ENCODE results near the gene GATD1. TPM values are rescaled to one million over a fixed set of nuclear protein-coding genes. Genes with fewer than 3 reads are reported as not detected.

Gene GATD1
- total and polyA plus RNA-seq, 9 of the 15 experiments (the other 6 are each of a cell fraction or from before 2014, with no cell fraction given) = 2.8 to 144 (median 36.9) TPM

DNA sequence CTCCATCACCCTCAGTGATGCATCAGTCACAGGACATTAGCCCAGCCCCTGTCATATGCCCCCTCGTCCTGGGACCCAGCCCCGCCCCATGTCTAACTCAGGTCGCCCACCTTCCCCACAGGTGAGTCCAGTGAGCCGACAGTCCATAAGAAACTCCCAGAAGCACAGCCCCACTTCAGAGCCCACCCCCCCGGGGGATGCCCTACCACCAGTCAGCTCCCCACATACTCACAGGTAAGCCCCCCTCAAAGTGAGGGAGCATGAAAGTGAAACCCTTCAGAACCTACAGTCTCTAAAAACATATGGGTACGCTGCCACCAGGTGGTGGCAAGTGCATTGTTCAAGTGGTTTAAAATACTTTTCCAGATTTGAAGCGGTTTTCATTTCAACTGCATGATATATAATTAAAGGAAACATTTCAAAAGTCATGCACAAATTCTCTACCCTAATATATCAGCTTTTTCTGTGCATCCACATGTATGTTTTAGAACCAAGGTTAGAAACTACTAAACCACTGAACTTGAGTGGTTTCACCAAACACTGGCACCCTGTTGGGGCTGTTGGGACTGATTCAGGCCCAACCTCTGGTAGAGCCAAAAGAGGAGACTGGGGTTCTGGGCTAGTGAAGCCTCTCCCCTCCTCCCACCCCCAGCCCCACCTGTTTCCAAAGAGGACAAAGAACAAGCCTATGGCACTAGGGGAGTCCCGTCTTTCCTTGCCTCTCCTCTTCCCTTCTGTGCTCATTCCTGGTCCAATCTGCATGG is 54.0 kb downstream of the GATD1 start (continued):
- TF ChIP-seq, protein P1, sequence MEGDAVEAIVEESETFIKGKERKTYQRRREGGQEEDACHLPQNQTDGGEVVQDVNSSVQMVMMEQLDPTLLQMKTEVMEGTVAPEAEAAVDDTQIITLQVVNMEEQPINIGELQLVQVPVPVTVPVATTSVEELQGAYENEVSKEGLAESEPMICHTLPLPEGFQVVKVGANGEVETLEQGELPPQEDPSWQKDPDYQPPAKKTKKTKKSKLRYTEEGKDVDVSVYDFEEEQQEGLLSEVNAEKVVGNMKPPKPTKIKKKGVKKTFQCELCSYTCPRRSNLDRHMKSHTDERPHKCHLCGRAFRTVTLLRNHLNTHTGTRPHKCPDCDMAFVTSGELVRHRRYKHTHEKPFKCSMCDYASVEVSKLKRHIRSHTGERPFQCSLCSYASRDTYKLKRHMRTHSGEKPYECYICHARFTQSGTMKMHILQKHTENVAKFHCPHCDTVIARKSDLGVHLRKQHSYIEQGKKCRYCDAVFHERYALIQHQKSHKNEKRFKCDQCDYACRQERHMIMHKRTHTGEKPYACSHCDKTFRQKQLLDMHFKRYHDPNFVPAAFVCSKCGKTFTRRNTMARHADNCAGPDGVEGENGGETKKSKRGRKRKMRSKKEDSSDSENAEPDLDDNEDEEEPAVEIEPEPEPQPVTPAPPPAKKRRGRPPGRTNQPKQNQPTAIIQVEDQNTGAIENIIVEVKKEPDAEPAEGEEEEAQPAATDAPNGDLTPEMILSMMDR (IDR thresholded peaks at IDR 0.05 in 2 of 3, conservative IDR thresholded peaks at IDR 0.05 in 1 of 3; ENCODE audit: insufficient read depth in 2 of 3, low read depth in 1 of 3, low read length in 3 of 3) = peak; percentile 55 to 73 (median 59)
- TF ChIP-seq ZNF766 (CRISPR knock-in tag; conservative IDR thresholded peaks at IDR 0.05) = no peak
- TF ChIP-seq ZFP36 (IDR thresholded peaks at IDR 0.05; ENCODE audit: low read depth, low read length, partially characterized antibody) = peak; percentile 46
- TF ChIP-seq ZNF584 (CRISPR knock-in tag; IDR thresholded peaks at IDR 0.05; ENCODE audit: low read depth) = no peak

DNA sequence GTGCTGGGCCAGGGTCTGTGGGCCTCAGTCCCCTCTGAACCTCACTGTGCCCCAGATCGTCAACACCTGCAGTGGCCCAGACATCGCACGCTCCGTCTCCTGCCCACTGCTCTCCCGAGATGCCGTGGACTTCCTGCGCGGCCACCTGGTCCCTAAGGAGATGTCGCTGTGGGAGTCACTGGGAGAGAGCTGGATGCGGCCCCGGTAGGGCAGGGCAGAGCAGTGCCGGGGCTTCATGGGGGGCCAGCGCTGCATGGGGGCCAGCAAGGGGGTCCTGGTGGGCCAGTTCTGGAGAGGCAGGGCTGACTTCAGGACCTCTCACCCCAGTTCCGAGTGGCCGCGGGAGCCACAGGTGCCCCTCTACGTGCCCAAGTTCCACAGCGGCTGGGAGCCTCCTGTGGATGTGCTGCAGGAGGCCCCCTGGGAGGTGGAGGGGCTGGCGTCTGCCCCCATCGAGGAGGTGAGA is 54.9 kb downstream of the GATD1 start:
- no peak overlapping the region for H3K4me2 ChIP-seq (ENCODE audit: insufficient read depth, low read length)
- in situ Hi-C loops (cut with MboI) (no loop called here), intact Hi-C loops (cut with micrococcal nuclease) (loop anchor here (2.0 kb wide), 2 partner anchors 26 to 60 kb away; no protein-coding TSS in a partner anchor)
- H3K79me2 ChIP-seq (ENCODE audit: control insufficient read depth, insufficient read depth, low read length) = no peaks in the 10 kb centered on the region; the same call in 1 of the 3 replicates
- H3K9me1 ChIP-seq (ENCODE audit: control insufficient read depth, insufficient read depth, low read length) = no peaks in the 10 kb centered on the region
- ChIA-PET CTCF (ENCODE audit: low intra/inter-chr PET ratio) (interaction anchor here (0.6 to 2.9 kb wide), 4 partner anchors 26 to 204 kb away, joined by 3 to 16 read pairs (median 7); partner anchors contain the start of gene TMEM80), POLR2A (interaction anchor here (0.5 to 1.4 kb wide), 4 partner anchors 9 to 154 kb away, joined by 3 to 5 read pairs (median 3); no protein-coding TSS in a partner anchor)
- no peaks in the 10 kb centered on the region for H3K9me3 ChIP-seq (replicated peaks; ENCODE audit: control insufficient read depth, insufficient read depth, low read depth, low read length)
- FAIRE-seq (no peak), ATAC-seq (no peak), DNase-seq (ENCODE audit: extremely low read depth in 1 of 4, low spot score in 3 of 4) (no peak)
- no peaks in the 10 kb centered on the region for H3K36me3 ChIP-seq (ENCODE audit: control insufficient read depth, insufficient read depth, low read length)
- no peaks in the 10 kb centered on the region; a peak in 1 of 5 replicates for H3K27me3 ChIP-seq (ENCODE audit: control insufficient read depth in 2 of 2, insufficient read depth in 2 of 2, low read length in 2 of 2)
- BruUV-seq (replicated peaks) = no TSS peak
- peaks cover 24 to 76% of the 10 kb centered on the region in 2 experiments for H3K4me1 ChIP-seq (replicated peaks in 1 of 2; ENCODE audit: control insufficient read depth in 2 of 2, insufficient read depth in 2 of 2, low read length in 2 of 2)
- H2AFZ ChIP-seq (ENCODE audit: low read depth, low read length) = no peak overlapping the region
- H3K9ac ChIP-seq (ENCODE audit: insufficient read depth in 1 of 2, low read depth in 2 of 2, low read length in 2 of 2) = peak overlapping the region in 1 of 2 experiments; percentile 76; a peak in 1 of 4 replicates
- 36% methylated on average over 18 of the region's 20 CpGs for WGBS (ENCODE audit: insufficient coverage, low coverage, missing lambda C conversion rate)
- no peaks in the 10 kb centered on the region; the same call in 1 of the 2 replicates for H4K20me1 ChIP-seq (replicated peaks; ENCODE audit: control insufficient read depth, insufficient read depth, low read length)
- no peak overlapping the region for H3K27ac ChIP-seq (ENCODE audit: extremely low read depth, low read depth, low read length)
- no peak overlapping the region for H3K4me3 ChIP-seq
- TF ChIP-seq CEBPB (tag; IDR thresholded peaks at IDR 0.05) (no peak), FOXK2 (conservative IDR thresholded peaks at IDR 0.05 in 1 of 2, IDR thresholded peaks at IDR 0.05 in 1 of 2; ENCODE audit: low read depth in 2 of 2) (no peak), KLF10 (CRISPR knock-in tag; IDR thresholded peaks at IDR 0.05) (no peak), ZBTB9 (CRISPR knock-in tag; IDR thresholded peaks at IDR 0.05) (no peak), ZC3H11A (IDR thresholded peaks at IDR 0.05; ENCODE audit: low read depth, low read length) (no peak), ZNF197 (CRISPR knock-in tag; IDR thresholded peaks at IDR 0.05; ENCODE audit: low read depth) (no peak), BRF1 (IDR thresholded peaks at IDR 0.05; ENCODE audit: borderline replicate concordance, extremely low read depth, insufficient read length) (no peak), ZNF3 (CRISPR knock-in tag; IDR thresholded peaks at IDR 0.05) (no peak), HLTF (IDR thresholded peaks at IDR 0.05) (no peak), HSF4 (CRISPR knock-in tag; IDR thresholded peaks at IDR 0.05; ENCODE audit: borderline replicate concordance) (no peak), SMC3 (conservative IDR thresholded peaks at IDR 0.05; ENCODE audit: insufficient read depth, low read depth, low read length) (no peak), SRSF9 (IDR thresholded peaks at IDR 0.05; ENCODE audit: borderline replicate concordance, low read depth, low read length) (no peak), ZNF583 (CRISPR knock-in tag; IDR thresholded peaks at IDR 0.05) (no peak)

All from K562 (cell line).